GM19193 (cell line): ENCODE results near the gene DBR1.

ENCODE experiments used
- POLR2A ChIP-seq: IDR thresholded peaks from 4 replicates; pipeline ENCODE4 v1.6.1; 2011; ENCODE audit not compliant: insufficient read depth, insufficient read length; ENCODE audit errors: extremely low read depth

Gene DBR1

GRCh38 chr3:138174421-138175131 lies at the start of gene DBR1:
DBR1 (minus strand) TSS chr3:138174921; CDS start chr3:138174795, 126 bp downstream.
- TF ChIP-seq POLR2A, result peak; percentile 97

- no peak for TF ChIP-seq POLR2A
Observed at GRCh38 chr3:138222942-138223287, 48.2 kb upstream of the DBR1 start.

GRCh38 chr3:138222131-138222941 lies 47.6 kb upstream of the DBR1 start:
- TF ChIP-seq POLR2A, result no peak

- TF ChIP-seq POLR2A, result no peak
Observed at GRCh38 chr3:138220788-138221187, 46.1 kb upstream of the DBR1 start.

- TF ChIP-seq POLR2A, result no peak
Observed at GRCh38 chr3:138220242-138220641, 45.5 kb upstream of the DBR1 start.

- no peak for TF ChIP-seq POLR2A
Observed at GRCh38 chr3:138219255-138219654, 44.5 kb upstream of the DBR1 start.

GRCh38 chr3:138213398-138214085 lies 38.8 kb upstream of the DBR1 start:
- no peak for TF ChIP-seq POLR2A

- TF ChIP-seq POLR2A, result no peak
Observed at GRCh38 chr3:138210528-138210927, 35.8 kb upstream of the DBR1 start.

- no peak for TF ChIP-seq POLR2A
Observed at GRCh38 chr3:138206196-138206595, 31.5 kb upstream of the DBR1 start.

- TF ChIP-seq POLR2A, result no peak
Observed at GRCh38 chr3:138205527-138205926, 30.8 kb upstream of the DBR1 start.

- no peak for TF ChIP-seq POLR2A
Observed at GRCh38 chr3:138203938-138204337, 29.2 kb upstream of the DBR1 start.

GRCh38 chr3:138202945-138203701 lies 28.4 kb upstream of the DBR1 start:
- TF ChIP-seq POLR2A, result no peak

GRCh38 chr3:138200424-138200823 lies 25.7 kb upstream of the DBR1 start:
- TF ChIP-seq POLR2A, result no peak

GRCh38 chr3:138199851-138200250 lies 25.1 kb upstream of the DBR1 start:
- no peak for TF ChIP-seq POLR2A

- no peak for TF ChIP-seq POLR2A
Observed at GRCh38 chr3:138197524-138197923, 22.8 kb upstream of the DBR1 start.

GRCh38 chr3:138197058-138197457 lies 22.3 kb upstream of the DBR1 start:
- TF ChIP-seq POLR2A, result no peak

GRCh38 chr3:138196023-138196422 lies 21.3 kb upstream of the DBR1 start:
- TF ChIP-seq POLR2A, result no peak
